Fibroblast of lung (primary cell): Measurements from ENCODE around the gene TTLL6.

ENCODE experiments used
- CTCF ChIP-seq, 2 donors: IDR thresholded peaks in 1 of 2; conservative IDR thresholded peaks in 1 of 2; 1 replicate in 1 of 2; 2 replicates in 1 of 2; pipeline ENCODE4 v1.5.1; 2011 to 2012; ENCODE audit warnings: low read length in 2 of 2, control low read depth in 1 of 2, inconsistent platforms in 1 of 2, low read depth in 1 of 2, mild to moderate bottlenecking in 1 of 2
- EZH2 ChIP-seq: IDR thresholded peaks from 2 replicates; pipeline ENCODE4 v1.5.1; 2012; ENCODE audit warnings: low read length, control low read depth, mild to moderate bottlenecking; ENCODE audit errors: missing control alignments

GRCh38 chr17:48779421-48779820 lies 37.6 kb downstream of the TTLL6 start:
- TF ChIP-seq CTCF (conservative IDR thresholded peaks at IDR 0.05 in 1 of 2, IDR thresholded peaks at IDR 0.05 in 1 of 2; ENCODE audit: low read depth in 1 of 2, low read length in 2 of 2), result no peak
- no peak for TF ChIP-seq EZH2
